ENCODE data around the gene DPH3. TPM values are rescaled to one million over a fixed set of nuclear protein-coding genes. Genes with fewer than 3 reads are reported as not detected.
A peak's percentile ranks its signal among the peaks of the same experiment; 100 is the strongest.

Gene DPH3
- total and polyA plus RNA-seq, 9 of the 15 experiments (the other 6 are each of a cell fraction or from before 2014, with no cell fraction given): 15.9 to 131 (median 38.7) TPM

GRCh38 chr3:16249336-16249735 is 15.4 kb downstream of the DPH3 start:
- DNase-seq (ENCODE audit: extremely low read depth in 1 of 4, low spot score in 3 of 4): peak; percentile 57 to 71 (median 58)
- in situ Hi-C loops (cut with MboI) (loop anchor here (5.0 to 10.0 kb wide), 3 partner anchors 205 to 625 kb away; no protein-coding TSS in a partner anchor), intact Hi-C loops (cut with micrococcal nuclease) (loop anchor here (1.0 kb wide), 1 partner anchor 301 kb away; no protein-coding TSS in a partner anchor)
- no TSS peak for BruUV-seq (replicated peaks)
- H3K27ac ChIP-seq (ENCODE audit: extremely low read depth, low read depth, low read length): no peak overlapping the region
- POLR2A ChIA-PET: no interaction called here
- H3K36me3 ChIP-seq (ENCODE audit: control insufficient read depth, insufficient read depth, low read length): no peaks in the 10 kb centered on the region
- H3K9me1 ChIP-seq (ENCODE audit: control insufficient read depth, insufficient read depth, low read length): no peaks in the 10 kb centered on the region
- peak; percentile 83 for ATAC-seq
- no peak overlapping the region for H3K4me2 ChIP-seq (ENCODE audit: insufficient read depth, low read length)
- H3K9ac ChIP-seq (ENCODE audit: insufficient read depth in 1 of 2, low read depth in 2 of 2, low read length in 2 of 2): no peak overlapping the region
- 0% methylated on average over 3 of the region's 3 CpGs for WGBS (ENCODE audit: insufficient coverage, low coverage, missing lambda C conversion rate)
- no peak overlapping the region for H2AFZ ChIP-seq (ENCODE audit: low read depth, low read length)
- no peak overlapping the region for H3K4me3 ChIP-seq
- CTCF ChIA-PET (ENCODE audit: low intra/inter-chr PET ratio): interaction anchor here (4.7 kb wide), 1 partner anchor 201 kb away, joined by 31 read pairs; no protein-coding TSS in a partner anchor
- H3K79me2 ChIP-seq (ENCODE audit: control insufficient read depth, insufficient read depth, low read length): no peaks in the 10 kb centered on the region
- peaks cover 8 to 31% of the 10 kb centered on the region in 2 experiments for H3K27me3 ChIP-seq (ENCODE audit: control insufficient read depth in 2 of 2, insufficient read depth in 2 of 2, low read length in 2 of 2)
- H3K4me1 ChIP-seq (replicated peaks in 1 of 2; ENCODE audit: control insufficient read depth in 2 of 2, insufficient read depth in 2 of 2, low read length in 2 of 2): peaks cover 3 to 4% of the 10 kb centered on the region in 2 experiments; a peak in 2 of 5 replicates
- FAIRE-seq: peak; percentile 6
- H3K9me3 ChIP-seq (replicated peaks; ENCODE audit: control insufficient read depth, insufficient read depth, low read depth, low read length): no peaks in the 10 kb centered on the region
- H4K20me1 ChIP-seq (replicated peaks; ENCODE audit: control insufficient read depth, insufficient read depth, low read length): 0 out of 2 replicates have a peak, but pooled peaks cover 5% of the 10 kb centered on the region
- no peak for TF ChIP-seq GTF2F1 (IDR thresholded peaks at IDR 0.05; ENCODE audit: low read depth, low read length)
- no peak for TF ChIP-seq HLTF (IDR thresholded peaks at IDR 0.05)
- TF ChIP-seq JUND (IDR thresholded peaks at IDR 0.05; ENCODE audit: borderline replicate concordance, low read depth, low read length): 0 out of 2 replicates have a peak, but pooled peaks have one; percentile 20
- no peak for TF ChIP-seq JUND (tag; IDR thresholded peaks at IDR 0.05; ENCODE audit: borderline replicate concordance, low read depth, low read length)
- TF ChIP-seq CTCF (IDR thresholded peaks at IDR 0.05 in 2 of 3, conservative IDR thresholded peaks at IDR 0.05 in 1 of 3; ENCODE audit: insufficient read depth in 2 of 3, low read depth in 1 of 3, low read length in 3 of 3): peak; percentile 53 to 84 (median 79)
- 0 out of 2 replicates have a peak, but pooled peaks have one; percentile 6 for TF ChIP-seq REST (IDR thresholded peaks at IDR 0.05; ENCODE audit: borderline replicate concordance)
- no peak for TF ChIP-seq REST (CRISPR knock-in tag; IDR thresholded peaks at IDR 0.05; ENCODE audit: low read depth)
- TF ChIP-seq ZNF444 (CRISPR knock-in tag; IDR thresholded peaks at IDR 0.05): no peak
- TF ChIP-seq SMC3 (conservative IDR thresholded peaks at IDR 0.05; ENCODE audit: insufficient read depth, low read depth, low read length): peak; percentile 34
- TF ChIP-seq RAD21 (CRISPR knock-in tag; conservative IDR thresholded peaks at IDR 0.05 in 1 of 2, IDR thresholded peaks at IDR 0.05 in 1 of 2): peak; percentile 37 to 59; a peak in 3 of 4 replicates

All from K562 (cell line).